Effector CD8-positive, alpha-beta T cell (primary cell): Measurements from ENCODE around the gene CXCL3.

Experiments
- DNase-seq: peaks from one replicate; lab custom pipeline; 2025; lab: John Stamatoyannopoulos, UW

The CXCL3 gene

GRCh38 chr4:74014332-74014731, 24.2 kb downstream of the CXCL3 start:
- DNase-seq, result no peak

- no peak for DNase-seq
Measured at GRCh38 chr4:74013264-74013663, 25.2 kb downstream of the CXCL3 start.

- no peak for DNase-seq
Measured at GRCh38 chr4:74012130-74012529, 26.4 kb downstream of the CXCL3 start.

GRCh38 chr4:74009307-74009706, 29.2 kb downstream of the CXCL3 start:
- no peak for DNase-seq

GRCh38 chr4:74006009-74006476, 32.4 kb downstream of the CXCL3 start:
- no peak for DNase-seq

GRCh38 chr4:74005528-74005927, 33.0 kb downstream of the CXCL3 start:
- DNase-seq, result no peak

GRCh38 chr4:74004668-74005067, 33.8 kb downstream of the CXCL3 start:
- DNase-seq, result no peak

GRCh38 chr4:74000301-74000700, 38.2 kb downstream of the CXCL3 start:
- no peak for DNase-seq

GRCh38 chr4:73998040-73999011, 40.2 kb downstream of the CXCL3 start, which contains the start of gene CXCL5:
Gene CXCL5 (minus strand): TSS chr4:73998677. CDS start chr4:73998581, 96 bp downstream.
- no peak for DNase-seq

GRCh38 chr4:73992050-73992449, 46.4 kb downstream of the CXCL3 start:
- no peak for DNase-seq

- no peak for DNase-seq
Measured at GRCh38 chr4:73991742-73992000, 46.8 kb downstream of the CXCL3 start.

- no peak for DNase-seq
Measured at GRCh38 chr4:73990988-73991741, 47.3 kb downstream of the CXCL3 start.

GRCh38 chr4:73989928-73990327, 48.6 kb downstream of the CXCL3 start:
- DNase-seq, result no peak

- no peak for DNase-seq
Measured at GRCh38 chr4:73989031-73989430, 49.5 kb downstream of the CXCL3 start.

GRCh38 chr4:73988061-73988460, 50.4 kb downstream of the CXCL3 start, which contains the start of gene PPBP:
Gene PPBP (minus strand): TSS chr4:73988190. CDS start chr4:73988103, 87 bp downstream.
- no peak for DNase-seq
